Breast epithelium (tissue), 4 donors: Measurements from ENCODE around the gene ESPN. TPM values are rescaled to one million over a fixed set of nuclear protein-coding genes. Genes with fewer than 3 reads are reported as not detected.

Experiments
- DNase-seq, 2 donors: peaks; one replicate each; pipeline ENCODE4 v3.0.0-alpha.2; 2019; ENCODE audit warnings: low spot score in 2 of 2
- H3K27ac ChIP-seq, 2 donors: fragments of 200-600 bp; sonication (generic) in 1 of 2; one replicate each; pipeline ENCODE4 v1.5.1; 2016 to 2019; ENCODE audit warnings: mild to moderate bottlenecking in 1 of 2
- H3K27me3 ChIP-seq, 2 donors: fragments of 200-600 bp; sonication (generic) in 1 of 2; one replicate each; pipeline versions ENCODE4 v1.5.1 to v1.6.0; 2017 to 2019; ENCODE audit warnings: control low read depth in 1 of 2, mild to moderate bottlenecking in 1 of 2
- H3K36me3 ChIP-seq: fragments of 200-600 bp; one replicate; pipeline ENCODE4 v1.5.1; 2019
- H3K4me1 ChIP-seq, 2 donors: fragments of 200-600 bp; sonication (generic); one replicate each; pipeline ENCODE4 v1.5.1; 2016 to 2019; ENCODE audit warnings: control low read depth in 1 of 2
- H3K4me3 ChIP-seq, 3 donors: fragments of 200-600 bp; sonication (generic); 1 replicate in 2 of 3; 2 replicates in 1 of 3; pipeline ENCODE4 v1.5.1; 2016 to 2019; ENCODE audit warnings: mild to moderate bottlenecking in 3 of 3, moderate library complexity in 2 of 3
- H3K9me3 ChIP-seq, 2 donors: fragments of 200-600 bp; sonication (generic) in 1 of 2; one replicate each; pipeline ENCODE4 v1.5.1; 2016 to 2019; ENCODE audit warnings: control low read depth in 1 of 2
- CTCF ChIP-seq, 3 donors: fragments of 450-650 bp; IDR thresholded peaks; one replicate each; pipeline ENCODE4 v1.5.1; 2016 to 2017; ENCODE audit warnings: antibody characterized with exemption in 3 of 3, mild to moderate bottlenecking in 3 of 3, moderate library complexity in 3 of 3
- POLR2A ChIP-seq: fragments of 450-650 bp; IDR thresholded peaks from one replicate; pipeline ENCODE4 v1.6.1; 2016; ENCODE audit warnings: antibody characterized with exemption, mild to moderate bottlenecking, moderate library complexity
- POLR2AphosphoS5 ChIP-seq, 3 donors: sonication (generic); formaldehyde crosslinking; IDR thresholded peaks; one replicate each; pipeline ENCODE4 v1.6.1; 2017; ENCODE audit warnings: antibody characterized with exemption in 3 of 3
- intact Hi-C: fragments of 100-400 bp; cut with DNase I; formaldehyde crosslinking; loops from one replicate; pipeline ENCODE4 v1.15.1; 2023; ENCODE audit warnings: low total_unique reads
- total RNA-seq, 3 donors: library from RNA; depleted of rRNA; stranded (reverse); fragments of >200 nt; gene quantifications; one replicate each; pipeline ENCODE4 v1.1.0, GENCODE V29; 2016

Gene ESPN
- total RNA-seq, 3 donors from 2014 or later, result 10.8 to 11.1 TPM; not detected in 1

GRCh38 chr1:6384962-6385361 is 39.6 kb upstream of the ESPN start:
- H3K4me1 ChIP-seq, result no peaks in the 10 kb centered on the region
- peak overlapping the region in 1 of 3 donors; percentile 33 for H3K4me3 ChIP-seq
- DNase-seq, result peak in 1 of 2 donors; percentile 73
- no peaks in the 10 kb centered on the region for H3K36me3 ChIP-seq
- H3K27me3 ChIP-seq, result no peaks in the 10 kb centered on the region
- intact Hi-C loops, result no loop called here
- H3K27ac ChIP-seq, result peak overlapping the region; percentile 70 to 80
- H3K9me3 ChIP-seq, result peaks cover 0 to 7% of the 10 kb centered on the region in 2 donors
- TF ChIP-seq CTCF (IDR thresholded peaks at IDR 0.05), result no peak
- no peak for TF ChIP-seq POLR2AphosphoS5 (IDR thresholded peaks at IDR 0.05)
- no peak for TF ChIP-seq POLR2A

GRCh38 chr1:6385488-6386191 is 38.9 kb upstream of the ESPN start:
- H3K4me3 ChIP-seq, result peak overlapping the region in 2 of 3 donors; percentile 7 to 33
- H3K27ac ChIP-seq, result peak overlapping the region; percentile 70 to 80
- H3K27me3 ChIP-seq, result no peaks in the 10 kb centered on the region
- no peak for TF ChIP-seq POLR2A
- TF ChIP-seq POLR2AphosphoS5 (IDR thresholded peaks at IDR 0.05), result no peak
- no peak for TF ChIP-seq CTCF (IDR thresholded peaks at IDR 0.05)
- DNase-seq, result peak; percentile 60 to 83
- no peaks in the 10 kb centered on the region for H3K36me3 ChIP-seq
- peaks cover 0 to 3% of the 10 kb centered on the region in 2 donors for H3K9me3 ChIP-seq
- no peaks in the 10 kb centered on the region for H3K4me1 ChIP-seq
- intact Hi-C loops, result no loop called here

GRCh38 chr1:6386371-6386949 is 38.1 kb upstream of the ESPN start:
- intact Hi-C loops, result no loop called here
- TF ChIP-seq POLR2A (no peak), CTCF (IDR thresholded peaks at IDR 0.05) (no peak), POLR2AphosphoS5 (IDR thresholded peaks at IDR 0.05) (no peak)
- peak overlapping the region in 1 of 2 donors; percentile 70 for H3K27ac ChIP-seq
- H3K27me3 ChIP-seq, result no peaks in the 10 kb centered on the region
- H3K36me3 ChIP-seq, result no peaks in the 10 kb centered on the region
- DNase-seq, result no peak
- peaks cover 0 to 3% of the 10 kb centered on the region in 2 donors for H3K9me3 ChIP-seq
- H3K4me1 ChIP-seq, result no peaks in the 10 kb centered on the region
- no peak overlapping the region for H3K4me3 ChIP-seq

- Histone ChIP-seq H3K27ac (no peak overlapping the region), H3K36me3 (no peaks in the 10 kb centered on the region), H3K4me1 (peaks cover 4 to 9% of the 10 kb centered on the region in 2 donors), H3K27me3 (no peaks in the 10 kb centered on the region), H3K9me3 (no peaks in the 10 kb centered on the region), H3K4me3 (no peak overlapping the region)
- TF ChIP-seq CTCF (IDR thresholded peaks at IDR 0.05) (no peak), POLR2A (no peak), POLR2AphosphoS5 (IDR thresholded peaks at IDR 0.05) (no peak)
- intact Hi-C loops, result no loop called here
- DNase-seq, result no peak
These were observed 34.6 kb upstream of the ESPN start for GRCh38 chr1:6389971-6390370.
